NOMO-1 treated with DMSO at 0.1 percent for 48 hours (cell line): Measurements from ENCODE around the gene HECTD1.
"Not testable (repeated sequence)": the region's sequence is repeated elsewhere in the genome, so short reads cannot be mapped to it uniquely, and the experiment has no call there.

Experiments
- DNase-seq: peaks from one replicate; lab custom pipeline; 2025; ENCODE audit not compliant: unreplicated experiment; lab: John Stamatoyannopoulos, UW

Gene HECTD1

DNA sequence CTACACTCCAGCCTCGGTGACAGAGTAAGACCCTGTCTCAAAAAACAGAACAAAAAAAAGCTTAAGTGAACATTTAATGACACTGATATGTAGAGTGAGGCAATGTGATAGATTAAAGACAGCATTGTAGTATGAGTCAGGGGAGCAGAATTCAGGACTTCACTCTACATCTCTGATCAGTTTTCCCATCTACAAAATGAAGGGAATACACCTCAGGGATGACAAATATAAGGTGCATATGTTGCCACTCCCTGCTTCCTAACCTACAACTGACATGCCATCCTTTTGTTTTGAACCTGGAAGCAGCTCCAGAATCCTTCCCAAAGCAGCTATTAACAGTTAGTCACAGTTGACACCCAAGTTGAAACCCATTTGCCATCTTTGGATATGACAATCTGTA is 150.6 kb downstream of the HECTD1 start:
- DNase-seq: no peak

DNA sequence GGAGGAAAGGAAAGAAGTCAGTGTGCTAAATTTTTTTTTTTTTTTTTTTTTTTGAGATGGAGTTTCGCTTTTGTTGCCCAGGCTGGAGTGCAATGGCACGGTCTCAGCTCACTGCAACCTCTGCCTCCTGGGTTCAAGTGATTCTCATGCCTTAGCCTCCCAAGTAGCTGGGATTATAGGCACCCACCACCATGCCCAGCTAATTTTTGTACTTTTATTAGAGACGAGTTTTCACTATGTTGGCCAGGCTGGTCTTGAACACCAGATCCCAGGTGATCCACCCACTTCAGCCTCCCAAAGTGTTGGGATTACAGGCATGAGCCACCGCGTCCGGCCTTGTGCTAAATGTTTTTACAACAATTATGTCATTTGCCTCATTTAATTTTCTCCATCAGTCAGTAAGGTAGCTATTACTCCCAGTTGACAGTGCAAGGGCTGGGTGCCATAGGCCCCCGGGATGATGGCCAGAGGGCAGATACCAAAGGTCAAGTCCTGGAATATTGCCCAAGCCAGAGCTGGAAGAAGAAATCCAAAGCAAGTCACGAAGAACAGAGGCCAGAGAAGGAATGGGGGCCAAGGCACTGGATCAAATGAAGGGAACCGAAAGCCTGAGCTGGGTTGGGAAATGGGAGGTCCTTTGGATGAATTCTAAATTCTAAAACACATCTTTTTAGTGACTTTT is 154.5 kb downstream of the HECTD1 start:
- not testable (repeated sequence) for DNase-seq

DNA sequence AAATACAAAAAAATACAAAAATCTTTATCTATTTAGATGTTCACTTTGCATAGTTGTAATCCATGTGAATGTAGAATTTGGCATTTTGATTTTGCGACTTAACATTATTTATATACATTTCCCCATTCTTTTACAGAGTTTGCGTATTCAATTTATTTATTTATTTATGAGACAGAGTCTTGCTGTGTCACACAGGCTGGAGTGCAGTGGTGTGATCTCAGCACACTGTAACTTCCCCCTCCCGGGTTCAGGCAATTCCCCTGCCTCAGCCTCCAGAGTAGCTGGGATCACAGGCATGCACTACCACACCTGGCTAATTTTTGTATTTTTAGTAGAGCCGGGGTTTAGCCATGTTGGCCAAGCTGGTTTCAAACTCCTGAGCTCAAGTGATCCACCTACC is 156.1 kb downstream of the HECTD1 start:
- DNase-seq: no peak

DNA sequence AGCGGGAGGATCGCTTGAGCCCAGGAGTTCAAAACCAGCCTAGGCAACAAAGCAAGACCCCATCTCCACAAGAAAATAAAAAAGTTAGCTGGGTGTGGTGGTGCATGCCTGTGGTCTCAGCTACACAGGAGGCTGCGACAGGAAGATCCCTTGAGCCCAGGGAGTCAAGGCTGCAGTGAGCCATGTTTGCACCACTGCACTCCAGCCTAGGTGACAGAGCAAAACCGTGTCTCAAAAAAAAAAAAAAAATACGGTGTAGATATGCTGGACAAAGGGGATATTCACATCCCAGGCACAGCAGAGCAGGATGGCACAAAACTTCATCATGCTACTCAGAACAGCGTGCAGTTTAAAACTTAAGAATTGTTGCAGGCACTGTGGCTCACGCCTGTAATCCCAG is 156.6 kb downstream of the HECTD1 start:
- no peak for DNase-seq
